HG02981 (cell line): ENCODE results near the gene PANX1.
"Not testable (repeated sequence)": the region's sequence is repeated elsewhere in the genome, so short reads cannot be mapped to it uniquely, and the experiment has no call there.

ENCODE experiments used
- ATAC-seq: cut with Tn5 transposase; IDR thresholded peaks from one replicate; pipeline ENCODE4 v1.9.1; 2021; ENCODE audit warnings: mild to moderate bottlenecking, moderate library complexity; ENCODE audit not compliant: unreplicated experiment

Gene PANX1

DNA sequence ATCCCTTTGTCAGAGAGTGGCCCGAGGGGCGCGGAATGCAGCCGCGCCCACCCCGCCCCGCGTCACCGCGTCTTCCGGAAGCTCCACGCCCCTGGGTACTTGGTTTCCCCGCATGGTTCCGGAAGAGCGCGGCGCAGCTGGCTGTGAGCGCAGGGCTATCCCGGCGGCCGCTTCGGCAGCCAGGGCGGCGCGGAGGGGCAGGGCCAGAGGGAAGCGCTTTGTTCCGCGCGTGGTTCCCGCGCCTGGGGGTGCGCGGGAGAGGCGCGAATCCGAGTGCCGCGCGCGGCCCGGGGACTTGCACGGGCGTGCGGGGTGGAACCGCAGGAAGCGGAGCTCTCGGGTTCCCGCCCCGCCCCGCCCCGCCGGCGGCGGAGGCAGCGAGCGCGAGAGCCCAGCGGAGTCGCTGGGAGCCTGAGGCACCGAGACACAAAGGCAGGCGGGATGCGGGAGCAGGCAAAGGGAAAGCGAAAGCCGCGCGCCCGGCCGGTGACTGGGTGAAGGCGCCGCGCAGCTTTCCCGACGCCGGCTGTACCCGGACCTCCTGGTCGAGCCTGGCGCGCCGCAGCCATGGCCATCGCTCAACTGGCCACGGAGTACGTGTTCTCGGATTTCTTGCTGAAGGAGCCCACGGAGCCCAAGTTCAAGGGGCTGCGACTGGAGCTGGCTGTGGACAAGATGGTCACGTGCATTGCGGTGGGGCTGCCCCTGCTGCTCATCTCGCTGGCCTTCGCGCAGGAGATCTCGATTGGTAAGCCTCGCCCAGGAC is at the start of gene PANX1:
PANX1 (plus strand) TSS at position 96 of the 766 bp plus-strand sequence; CDS start at position 568, 472 bp downstream.
- ATAC-seq, result peak; percentile 84

DNA sequence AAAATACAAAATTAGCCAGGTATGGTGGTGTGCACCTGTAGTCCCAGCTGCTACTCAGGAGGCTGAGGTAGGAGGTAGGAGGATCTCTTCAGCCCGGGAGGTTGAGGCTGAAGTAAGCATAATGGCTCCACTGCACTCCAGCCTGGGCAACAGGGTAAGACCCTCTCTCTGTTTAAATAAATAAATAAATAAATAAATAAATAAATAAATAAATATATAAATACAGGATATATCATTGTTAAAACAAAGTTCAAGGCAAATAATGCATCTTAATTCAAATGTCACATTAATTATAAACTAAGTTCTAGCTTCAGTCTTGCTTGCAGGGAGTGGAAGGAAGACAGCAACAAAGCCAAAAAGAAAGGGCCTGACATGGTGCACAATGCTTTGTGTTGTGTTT is 44.5 kb upstream of the PANX1 start:
- no peak for ATAC-seq

DNA sequence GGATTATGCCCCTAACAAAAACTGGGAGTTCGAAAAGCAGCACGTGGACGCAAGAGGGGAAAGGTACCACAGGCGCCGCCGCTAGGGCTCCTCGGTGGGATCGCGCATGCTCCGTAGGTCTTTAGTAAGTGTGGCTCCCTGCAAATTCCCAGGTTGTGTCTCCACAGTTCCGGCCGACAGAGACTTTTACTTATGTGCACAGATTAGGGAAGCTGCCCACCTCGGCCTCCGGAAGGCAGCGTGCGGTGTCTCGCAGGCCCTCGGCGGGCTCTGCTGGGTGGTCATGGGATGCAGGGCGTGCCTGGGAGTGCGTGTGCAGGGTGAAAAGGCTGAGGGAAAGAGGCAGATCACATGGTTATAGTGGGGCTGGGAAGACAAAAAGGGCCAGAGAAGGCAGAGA is 39.7 kb upstream of the PANX1 start:
- no peak for ATAC-seq

GRCh38 chr11:94089341-94089740 is 39.3 kb upstream of the PANX1 start:
- no peak for ATAC-seq

DNA sequence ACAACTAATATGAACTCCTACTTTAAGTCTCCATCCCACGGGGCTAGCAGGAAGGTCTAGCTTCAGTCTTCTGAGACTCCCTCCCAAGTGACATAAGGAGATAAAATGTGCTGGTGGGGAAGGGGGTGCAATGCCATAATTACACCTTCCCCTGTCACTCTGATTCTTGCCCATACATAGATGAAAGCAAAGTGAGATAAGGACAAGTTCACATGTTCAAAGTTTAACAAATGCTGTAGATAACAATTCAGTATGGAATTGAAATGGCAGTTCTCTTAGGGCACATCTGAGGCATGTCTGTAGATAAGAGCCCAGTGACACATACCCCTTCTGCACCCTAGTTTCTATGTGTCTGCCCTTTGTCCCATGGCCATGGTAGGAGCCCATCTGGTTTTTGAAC is 38.2 kb upstream of the PANX1 start:
- no peak for ATAC-seq

DNA sequence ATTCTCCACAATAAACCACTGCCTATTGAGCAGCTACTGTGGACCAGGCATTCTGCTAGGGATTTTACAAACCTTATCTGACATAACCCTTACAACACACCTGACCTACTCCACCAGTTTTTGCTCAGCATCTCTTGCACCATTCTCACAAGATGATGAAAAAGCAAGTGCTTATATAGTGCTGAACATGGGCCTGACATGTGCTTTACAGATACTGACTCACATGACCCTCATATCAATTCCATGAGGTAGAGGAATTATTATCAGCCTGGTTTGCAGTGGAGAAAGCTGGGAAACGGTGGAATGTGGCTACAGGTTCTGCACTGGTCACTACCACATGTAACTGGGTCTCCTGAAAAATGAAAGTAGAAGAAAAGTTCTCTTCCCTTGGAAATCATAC is 37.5 kb upstream of the PANX1 start:
- ATAC-seq, result no peak

DNA sequence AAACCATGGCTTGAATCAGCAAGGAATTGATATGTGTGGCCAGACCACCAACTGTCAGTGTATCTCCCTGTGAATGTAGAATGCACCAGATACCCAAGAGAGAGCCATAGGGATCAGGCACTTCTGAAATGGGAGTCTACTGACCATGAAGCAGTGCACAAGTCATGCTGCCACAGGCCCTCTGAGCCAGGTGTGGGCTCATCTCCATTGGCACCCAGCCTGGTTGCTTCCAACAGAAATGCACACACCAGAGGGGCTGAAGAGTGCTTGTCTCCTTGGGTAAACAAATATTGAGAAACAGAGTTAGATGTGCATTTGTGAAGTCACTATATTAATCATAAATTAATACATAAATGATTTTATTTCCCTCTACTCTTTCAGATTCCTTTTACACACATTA is 28.4 kb upstream of the PANX1 start:
- no peak for ATAC-seq

DNA sequence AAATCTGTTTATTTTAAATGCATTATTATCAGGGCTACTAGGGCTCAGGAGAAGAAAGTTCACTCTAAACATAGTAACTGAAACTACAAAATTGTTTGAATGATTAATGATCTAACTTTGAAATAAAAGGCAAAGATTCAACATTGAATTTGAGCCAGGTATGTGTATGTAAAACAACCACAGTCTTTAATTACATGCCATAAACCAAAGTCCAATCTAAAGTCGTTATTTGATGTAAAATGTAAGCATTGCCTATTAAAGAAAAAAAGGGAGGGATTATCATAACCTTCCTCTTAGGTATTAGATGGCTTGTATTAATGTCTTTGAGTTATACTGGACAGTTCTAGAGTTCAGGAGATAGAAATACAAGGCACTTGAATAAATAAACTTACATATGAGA is 25.2 kb upstream of the PANX1 start:
- ATAC-seq, result no peak

DNA sequence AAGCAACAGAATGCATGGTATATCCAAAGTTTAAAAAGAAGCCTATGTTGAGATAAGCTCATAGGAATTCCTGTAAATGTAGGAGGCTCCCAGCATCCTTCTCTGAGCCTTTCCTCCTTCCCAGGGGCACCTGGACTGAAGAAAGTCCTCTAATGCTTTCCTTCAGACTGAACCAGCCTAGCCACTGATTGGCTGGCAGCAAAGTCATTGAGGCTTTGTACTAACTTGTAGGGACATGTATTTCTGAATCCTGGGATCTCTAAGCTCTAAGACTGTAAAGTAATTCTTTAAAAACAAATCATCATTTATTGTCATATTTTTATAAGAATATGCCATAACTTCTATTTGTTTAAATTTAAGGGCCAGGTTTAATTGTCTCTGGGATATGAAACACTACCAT is 23.9 kb upstream of the PANX1 start:
- ATAC-seq, result no peak

GRCh38 chr11:94106716-94107115 is 21.9 kb upstream of the PANX1 start:
- no peak for ATAC-seq

GRCh38 chr11:94107363-94107762 is 21.3 kb upstream of the PANX1 start:
- no peak for ATAC-seq

GRCh38 chr11:94111241-94111640 is 17.4 kb upstream of the PANX1 start:
- ATAC-seq, result no peak

DNA sequence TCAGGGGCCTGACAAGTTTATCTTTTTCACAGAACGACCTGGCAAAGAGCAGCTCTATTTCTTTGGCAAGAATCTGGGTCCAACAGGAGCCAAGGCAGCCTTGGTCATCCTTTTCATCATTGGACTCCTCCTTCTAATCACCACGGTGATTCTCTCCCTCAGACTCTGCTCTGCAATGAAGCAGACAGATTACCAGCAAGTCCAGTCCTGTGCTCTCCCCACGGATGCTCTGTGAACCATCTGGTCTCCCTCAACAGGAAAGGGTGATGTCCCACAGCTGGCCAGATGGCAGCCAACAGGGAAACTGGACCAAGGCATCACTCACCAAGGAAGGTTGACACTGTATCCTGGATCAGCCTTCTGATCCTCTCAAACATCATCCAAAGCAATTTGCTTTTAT is 17.0 kb upstream of the PANX1 start:
- ATAC-seq, result no peak

- no peak for ATAC-seq
Measured at GRCh38 chr11:94112206-94112953, 16.3 kb upstream of the PANX1 start.

- no peak for ATAC-seq
Measured at GRCh38 chr11:94117197-94117574, 11.5 kb upstream of the PANX1 start.

GRCh38 chr11:94117871-94118270 is 10.8 kb upstream of the PANX1 start:
- ATAC-seq, result no peak

DNA sequence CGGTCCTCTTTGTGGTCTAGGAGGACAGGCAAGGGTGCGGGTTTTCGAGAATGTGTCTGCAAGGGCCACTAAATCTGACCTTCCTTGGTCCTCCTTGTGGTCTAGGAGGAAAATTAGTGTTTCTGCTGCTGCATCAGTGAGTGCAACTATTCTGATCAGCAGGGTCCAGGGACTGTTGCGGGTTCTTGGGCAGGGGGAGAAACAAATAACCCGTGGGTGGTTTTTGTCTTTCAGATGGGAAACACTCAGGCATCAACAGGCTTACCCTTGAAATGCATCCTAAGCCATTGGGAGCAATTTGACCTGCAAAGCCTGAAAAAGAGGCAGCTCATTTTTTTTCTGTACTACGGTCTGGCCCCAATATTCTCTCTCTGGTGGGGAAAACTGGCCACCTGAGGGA is 9.0 kb upstream of the PANX1 start:
- not testable (repeated sequence) for ATAC-seq

DNA sequence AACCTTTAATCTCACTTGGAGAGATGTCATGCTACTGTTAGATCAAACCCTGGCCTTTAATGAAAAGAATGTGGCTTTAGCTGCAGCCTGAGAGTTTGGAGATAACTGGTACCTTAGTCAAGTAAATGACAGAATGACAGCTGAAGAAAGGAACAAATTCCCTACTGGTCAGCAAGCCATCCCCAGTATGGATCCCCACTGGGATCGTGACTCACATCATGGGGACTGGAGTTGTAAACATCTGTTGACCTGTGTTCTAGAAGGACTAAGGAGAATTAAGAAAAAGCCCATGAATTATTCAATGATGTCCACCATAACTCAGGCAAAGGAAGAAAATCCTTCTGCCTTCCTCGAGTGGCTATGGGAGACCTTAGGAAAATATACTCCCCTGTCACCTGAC is 8.1 kb upstream of the PANX1 start:
- ATAC-seq, result not testable (repeated sequence)

GRCh38 chr11:94120946-94121345 is 7.7 kb upstream of the PANX1 start:
- ATAC-seq, result no peak

DNA sequence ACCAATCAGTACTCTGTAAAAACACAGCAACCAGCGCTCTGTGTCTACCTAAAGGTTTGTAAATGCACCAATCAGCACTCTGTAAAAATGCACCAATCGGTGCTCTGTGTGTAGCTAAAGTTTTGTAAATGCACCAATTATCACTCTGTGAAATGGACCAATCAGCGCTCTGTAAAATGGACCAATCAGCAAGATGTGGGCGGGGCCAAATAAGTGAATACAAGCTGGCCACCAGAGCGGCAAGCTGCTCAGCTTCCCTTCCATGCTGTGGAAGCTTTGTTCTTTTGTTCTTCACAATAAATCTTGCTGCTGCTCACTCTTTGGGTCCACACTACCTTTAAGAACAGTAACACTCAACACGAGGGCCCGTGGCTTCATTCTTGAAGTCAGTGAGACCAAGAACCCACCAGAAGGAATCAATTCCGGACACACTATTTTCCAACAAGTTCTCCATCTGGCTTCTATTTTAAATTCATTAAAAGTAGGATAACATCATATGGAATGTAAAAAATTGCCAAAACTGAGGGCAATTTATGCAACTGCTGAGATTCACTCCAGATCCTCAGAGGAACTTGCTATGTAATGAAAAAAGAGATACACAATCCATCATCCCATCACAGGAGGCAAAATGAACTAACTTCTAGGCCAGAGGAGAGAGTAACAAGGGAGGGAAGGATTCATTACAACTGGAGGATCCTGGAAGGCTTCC is 3.1 kb upstream of the PANX1 start:
- no peak for ATAC-seq

GRCh38 chr11:94127638-94128037 is 1.0 kb upstream of the PANX1 start:
- ATAC-seq, result no peak

DNA sequence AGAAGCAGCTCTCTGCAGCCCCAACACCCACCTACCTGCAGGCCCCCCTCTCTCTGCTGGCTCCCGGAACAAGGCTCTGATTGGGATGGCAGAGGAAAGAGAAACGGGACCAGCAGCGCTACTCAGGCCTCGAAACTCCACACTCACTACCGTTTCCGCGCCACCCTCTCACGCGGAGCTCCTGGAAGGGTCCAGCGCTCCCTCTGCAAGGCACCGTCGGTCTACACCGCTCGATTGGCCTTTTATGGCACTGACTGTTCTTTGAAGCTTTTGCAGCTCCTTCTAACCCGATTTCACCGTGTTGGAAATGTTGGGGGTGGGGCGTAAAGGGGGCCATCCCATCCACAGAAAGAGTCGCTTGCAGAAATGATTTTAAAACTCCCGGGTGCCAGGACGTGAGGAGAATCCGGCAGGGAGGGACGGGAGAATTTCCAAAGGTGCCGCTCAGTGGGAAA is 323 bp upstream of the PANX1 start:
- peak; percentile 13 for ATAC-seq
